Spleen (tissue), 11 donors: Measurements from ENCODE around the gene ANKDD1A. TPM values are rescaled to one million over a fixed set of nuclear protein-coding genes. Genes with fewer than 3 reads are reported as not detected.
A peak's percentile ranks its signal among the peaks of the same experiment; 100 is the strongest.

Source experiments
- DNase-seq: peaks from one replicate; pipeline ENCODE4 v3.0.0-alpha.2; 2020
- H3K27ac ChIP-seq, 8 donors: fragments of 200-600 bp; sonication (generic) in 7 of 8; 1 replicate in 4 of 8; 2 replicates in 4 of 8; pipeline versions ENCODE4 v1.5.0 to v1.8.0; 2016 to 2021; ENCODE audit warnings: inconsistent platforms in 4 of 8, mild to moderate bottlenecking in 4 of 8, moderate library complexity in 1 of 8
- H3K27me3 ChIP-seq, 7 donors: fragments of 200-600 bp; sonication (generic) in 6 of 7; replicated peaks in 1 of 7; 1 replicate in 4 of 7; 2 replicates in 3 of 7; pipeline versions ENCODE4 v1.5.0 to v1.8.0; 2016 to 2021; ENCODE audit warnings: inconsistent platforms in 3 of 7, mild to moderate bottlenecking in 1 of 7
- H3K36me3 ChIP-seq, 6 donors: fragments of 200-600 bp; sonication (generic) in 5 of 6; 1 replicate in 4 of 6; 2 replicates in 2 of 6; pipeline versions ENCODE4 v1.5.0 to v1.8.0; 2016 to 2021; ENCODE audit warnings: inconsistent platforms in 2 of 6
- H3K4me1 ChIP-seq, 6 donors: fragments of 200-600 bp; sonication (generic) in 5 of 6; 1 replicate in 3 of 6; 2 replicates in 3 of 6; pipeline versions ENCODE4 v1.5.0 to v1.8.0; 2016 to 2021; ENCODE audit warnings: inconsistent platforms in 3 of 6
- H3K4me3 ChIP-seq, 8 donors: fragments of 200-600 bp; sonication (generic) in 7 of 8; 1 replicate in 4 of 8; 2 replicates in 4 of 8; pipeline versions ENCODE4 v1.5.0 to v1.8.0; 2016 to 2021; ENCODE audit warnings: inconsistent platforms in 4 of 8, mild to moderate bottlenecking in 4 of 8, moderate library complexity in 2 of 8
- H3K9me3 ChIP-seq, 8 donors: fragments of 200-600 bp; sonication (generic) in 7 of 8; 1 replicate in 4 of 8; 2 replicates in 4 of 8; pipeline versions ENCODE4 v1.5.0 to v1.8.0; 2016 to 2021; ENCODE audit warnings: inconsistent platforms in 4 of 8
- POLR2A ChIP-seq, 3 donors: fragments of 450-650 bp; IDR thresholded peaks; one replicate each; pipeline ENCODE4 v1.5.1; 2017; ENCODE audit warnings: antibody characterized with exemption in 3 of 3, mild to moderate bottlenecking in 1 of 3
- POLR2AphosphoS5 ChIP-seq, 3 donors: sonication (generic); formaldehyde crosslinking; IDR thresholded peaks; one replicate each; pipeline ENCODE4 v1.5.1; 2017; ENCODE audit warnings: antibody characterized with exemption in 3 of 3
- WGBS, 5 donors: extraction: QIAGEN DNeasy Blood & Tissue Kit in 3 of 5; methylation state at CpG; one replicate each; pipeline versions ENCODE4 v1.1.5 to v1.1.7; 2013 to 2018; 5-methylcytosine and 5-hydroxymethylcytosine counted together
- intact Hi-C: fragments of 100-400 bp; cut with DNase I; formaldehyde crosslinking; loops from one replicate; pipeline ENCODE4 v1.15.0; 2023; ENCODE audit warnings: low total_unique reads
- polyA plus RNA-seq, 3 donors: library from polyadenylated mRNA; stranded (reverse); fragments of 200-250 nt; gene quantifications; one replicate each; pipeline ENCODE4 v1.2.1, GENCODE V29; 2013
- total RNA-seq, 7 donors: library from RNA; depleted of rRNA in 3 of 7; stranded (reverse); fragments of >200 nt in 3 of 7; fragmentation: NEBNext Ultra II Directional in 4 of 7; extraction: Animal tissue kit (Norgen Biotek cat#: 25700) in 4 of 7; gene quantifications; one replicate each; pipeline versions ENCODE4 v1.1.0 to v1.2.1, GENCODE V29; 2016 to 2021
- TF ChIP-seq, protein P1 (sequence below), 11 experiments: fragments of 200-600 bp in 7 of 11; fragments of 450-650 bp in 4 of 11; sonication (generic) in 4 of 11; IDR thresholded peaks in 8 of 11; conservative IDR thresholded peaks in 3 of 11; 1 replicate in 7 of 11; 2 replicates in 4 of 11; pipeline versions ENCODE4 v1.4.0 to v1.8.0; 2016 to 2021; ENCODE audit warnings: antibody characterized with exemption in 11 of 11, inconsistent platforms in 4 of 11, mild to moderate bottlenecking in 1 of 11
- donor health status: healthy with polysubstance abuse.
- donor health status: DM: no; HTN: no; CAD: no; lungs with moderate emphysema.
- donor health status: DM: no; HTN: no; CAD: no.
- donor health status: Bipolar disorder and iron deficiency.
- donor health status: healthy.
- donor health status: DM: no; HTN: no; CAD: no.
- donor health status: DM: yes; HTN: yes; CAD: no.

The ANKDD1A gene
- total and polyA plus RNA-seq, 10 donors: 5.7 to 71.1 (median 41.7) TPM

DNA sequence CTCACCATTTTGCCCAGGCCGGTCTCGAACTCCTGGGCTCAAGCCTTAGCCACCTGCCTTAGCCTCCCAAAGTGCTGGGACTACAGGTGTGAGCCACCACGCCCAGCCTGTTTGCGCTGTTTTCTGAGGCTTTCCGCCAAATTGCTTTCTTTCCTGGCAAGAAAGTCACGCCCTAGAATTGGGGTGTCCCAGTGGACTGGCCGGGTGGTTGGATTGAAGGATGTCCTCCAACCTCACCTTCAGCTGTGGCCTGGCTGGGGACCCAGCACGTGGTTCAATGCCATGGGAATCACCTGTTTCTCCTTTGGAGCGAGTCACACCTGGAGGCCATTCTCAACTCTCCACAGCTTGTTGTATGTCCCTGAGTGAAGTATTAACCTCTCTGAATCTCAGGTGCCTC lies 5.8 kb upstream of the ANKDD1A start:
- DNase-seq: no peak
- peaks cover 12 to 53% (median 40%) of the 10 kb centered on the region in 6 donors for H3K4me1 ChIP-seq
- H3K27me3 ChIP-seq: peaks cover 0 to 11% (median 0%) of the 10 kb centered on the region in 7 donors
- peak overlapping the region in 3 of 8 donors; percentile 52 to 99 (median 63) for H3K27ac ChIP-seq
- TF ChIP-seq, protein P1, sequence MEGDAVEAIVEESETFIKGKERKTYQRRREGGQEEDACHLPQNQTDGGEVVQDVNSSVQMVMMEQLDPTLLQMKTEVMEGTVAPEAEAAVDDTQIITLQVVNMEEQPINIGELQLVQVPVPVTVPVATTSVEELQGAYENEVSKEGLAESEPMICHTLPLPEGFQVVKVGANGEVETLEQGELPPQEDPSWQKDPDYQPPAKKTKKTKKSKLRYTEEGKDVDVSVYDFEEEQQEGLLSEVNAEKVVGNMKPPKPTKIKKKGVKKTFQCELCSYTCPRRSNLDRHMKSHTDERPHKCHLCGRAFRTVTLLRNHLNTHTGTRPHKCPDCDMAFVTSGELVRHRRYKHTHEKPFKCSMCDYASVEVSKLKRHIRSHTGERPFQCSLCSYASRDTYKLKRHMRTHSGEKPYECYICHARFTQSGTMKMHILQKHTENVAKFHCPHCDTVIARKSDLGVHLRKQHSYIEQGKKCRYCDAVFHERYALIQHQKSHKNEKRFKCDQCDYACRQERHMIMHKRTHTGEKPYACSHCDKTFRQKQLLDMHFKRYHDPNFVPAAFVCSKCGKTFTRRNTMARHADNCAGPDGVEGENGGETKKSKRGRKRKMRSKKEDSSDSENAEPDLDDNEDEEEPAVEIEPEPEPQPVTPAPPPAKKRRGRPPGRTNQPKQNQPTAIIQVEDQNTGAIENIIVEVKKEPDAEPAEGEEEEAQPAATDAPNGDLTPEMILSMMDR (IDR thresholded peaks at IDR 0.05 in 8 of 11, conservative IDR thresholded peaks at IDR 0.05 in 3 of 11): peak in 1 of 11 experiments; percentile 37
- TF ChIP-seq POLR2AphosphoS5 (IDR thresholded peaks at IDR 0.05) (no peak), POLR2A (IDR thresholded peaks at IDR 0.05) (no peak)
- WGBS, 5 donors: 83 to 96% (median 89%) methylated on average over 7 to 9 of the region's 9 CpGs
- intact Hi-C loops: loop anchor here (10.0 kb wide), 1 partner anchor 171 kb away; no protein-coding TSS in a partner anchor
- H3K4me3 ChIP-seq: peak overlapping the region in 1 of 8 donors; percentile 30
- no peaks in the 10 kb centered on the region for H3K36me3 ChIP-seq
- peaks cover 4 to 8% (median 7%) of the 10 kb centered on the region in 8 donors for H3K9me3 ChIP-seq

DNA sequence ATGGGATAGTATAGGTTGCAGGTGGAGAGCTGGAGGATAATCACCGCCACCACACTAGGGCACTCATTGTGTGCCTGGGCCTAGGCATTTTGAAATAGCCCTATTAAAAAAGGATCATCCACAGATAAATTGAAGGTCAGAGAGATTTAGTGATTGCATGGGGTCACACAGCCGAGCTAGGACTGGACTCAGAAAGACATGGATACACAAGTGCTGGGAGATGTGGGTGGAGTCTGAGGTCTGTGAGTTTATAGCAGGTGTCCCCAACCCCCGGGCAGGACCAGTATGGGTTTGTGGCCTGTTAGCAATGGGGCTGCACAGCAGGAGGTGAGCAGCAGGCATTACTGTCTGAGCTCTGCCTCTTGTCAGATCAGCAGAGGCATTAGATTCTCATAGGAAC lies 5.3 kb upstream of the ANKDD1A start:
- TF ChIP-seq POLR2A (IDR thresholded peaks at IDR 0.05): no peak
- TF ChIP-seq, protein P1 (IDR thresholded peaks at IDR 0.05 in 8 of 11, conservative IDR thresholded peaks at IDR 0.05 in 3 of 11): no peak
- no peak for TF ChIP-seq POLR2AphosphoS5 (IDR thresholded peaks at IDR 0.05)
- intact Hi-C loops: loop anchor here (10.0 kb wide), 1 partner anchor 172 kb away; no protein-coding TSS in a partner anchor
- Histone ChIP-seq H3K27me3 (peaks cover 0 to 15% (median 0%) of the 10 kb centered on the region in 7 donors), H3K27ac (no peak overlapping the region), H3K4me3 (no peak overlapping the region), H3K9me3 (peaks cover 0 to 3% (median 2%) of the 10 kb centered on the region in 8 donors), H3K36me3 (no peaks in the 10 kb centered on the region), H3K4me1 (peaks cover 15 to 55% (median 45%) of the 10 kb centered on the region in 6 donors)
- WGBS, 5 donors: 89 to 97% (median 93%) methylated on average over 3 of the region's 3 CpGs
- DNase-seq: no peak

DNA sequence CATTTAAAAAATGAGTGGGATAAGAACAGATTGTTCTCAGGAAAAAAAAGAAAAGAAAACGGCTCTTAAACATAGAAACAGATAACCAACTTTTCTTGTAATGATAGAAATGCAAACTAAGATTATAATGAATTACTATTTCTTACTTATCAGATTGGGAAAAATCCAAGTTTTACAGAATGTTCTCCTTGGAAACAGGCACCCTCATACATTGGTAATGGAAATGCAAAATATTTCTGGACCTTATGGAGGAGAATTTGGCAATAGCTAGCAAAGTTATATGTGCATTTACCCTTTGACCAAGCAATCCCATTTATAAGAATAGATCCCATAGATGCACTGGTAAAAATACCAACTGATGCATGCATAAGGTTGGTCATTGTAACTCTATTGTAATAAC lies 3.7 kb upstream of the ANKDD1A start:
- no peaks in the 10 kb centered on the region for H3K9me3 ChIP-seq
- TF ChIP-seq POLR2AphosphoS5 (IDR thresholded peaks at IDR 0.05) (no peak), POLR2A (IDR thresholded peaks at IDR 0.05) (no peak)
- TF ChIP-seq, protein P1 (IDR thresholded peaks at IDR 0.05 in 8 of 11, conservative IDR thresholded peaks at IDR 0.05 in 3 of 11): no peak
- H3K4me3 ChIP-seq: no peak overlapping the region
- no peak overlapping the region for H3K27ac ChIP-seq
- H3K4me1 ChIP-seq: peaks cover 13 to 55% (median 38%) of the 10 kb centered on the region in 6 donors
- WGBS, 5 donors: 71 to 86% (median 78%) methylated on average over 1 of the region's 1 CpG
- H3K36me3 ChIP-seq: no peaks in the 10 kb centered on the region
- intact Hi-C loops: loop anchor here (10.0 kb wide), 1 partner anchor 173 kb away; no protein-coding TSS in a partner anchor
- DNase-seq: no peak
- peaks cover 0 to 22% (median 0%) of the 10 kb centered on the region in 7 donors for H3K27me3 ChIP-seq

DNA sequence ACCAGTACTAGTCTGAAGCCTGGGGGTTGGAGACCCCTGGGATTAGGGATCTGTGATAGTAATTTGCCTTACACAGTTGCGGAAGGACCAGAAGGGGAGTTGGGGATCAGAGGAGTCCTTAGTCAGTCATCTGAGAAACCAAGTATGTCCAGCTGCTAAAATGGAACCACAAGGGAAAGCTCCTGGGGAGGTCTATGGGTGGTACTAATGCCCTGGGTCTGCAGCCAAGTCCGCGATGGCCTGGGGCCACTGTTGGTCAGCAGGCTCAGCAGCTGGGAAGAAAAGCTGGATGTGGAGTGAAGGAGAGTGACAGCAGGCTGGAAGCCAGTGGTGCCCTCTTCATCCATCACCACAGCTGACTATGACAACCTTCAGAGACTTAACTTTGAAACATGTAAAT lies 2.2 kb upstream of the ANKDD1A start:
- Histone ChIP-seq H3K27me3 (peaks cover 0 to 22% (median 0%) of the 10 kb centered on the region in 7 donors), H3K4me1 (peaks cover 11 to 51% (median 27%) of the 10 kb centered on the region in 6 donors), H3K4me3 (no peak overlapping the region), H3K9me3 (no peaks in the 10 kb centered on the region), H3K36me3 (peaks cover 0 to 3% (median 0%) of the 10 kb centered on the region in 6 donors), H3K27ac (no peak overlapping the region)
- TF ChIP-seq POLR2A (IDR thresholded peaks at IDR 0.05): no peak
- TF ChIP-seq POLR2AphosphoS5 (IDR thresholded peaks at IDR 0.05): no peak
- 90 to 97% (median 94%) methylated on average over 3 of the region's 3 CpGs for WGBS, 5 donors
- no peak for DNase-seq
- intact Hi-C loops: loop anchor here (10.0 kb wide), 1 partner anchor 175 kb away; no protein-coding TSS in a partner anchor
